VCaP (cell line): ENCODE measurements around the gene GPR132.

Experiments used
- H3K27ac ChIP-seq: fragments of 450-650 bp; 2 replicates; pipeline ENCODE4 v1.5.1; 2017
- TF ChIP-seq, protein P1 (sequence below): fragments of 450-650 bp; conservative IDR thresholded peaks from 2 replicates; pipeline ENCODE4 v1.5.1; 2017; ENCODE audit warnings: mild to moderate bottlenecking, moderate library complexity

Gene GPR132

GRCh38 chr14:105077649-105077995 is 12.4 kb upstream of the GPR132 start:
- no peak overlapping the region for H3K27ac ChIP-seq
- TF ChIP-seq, protein P1, sequence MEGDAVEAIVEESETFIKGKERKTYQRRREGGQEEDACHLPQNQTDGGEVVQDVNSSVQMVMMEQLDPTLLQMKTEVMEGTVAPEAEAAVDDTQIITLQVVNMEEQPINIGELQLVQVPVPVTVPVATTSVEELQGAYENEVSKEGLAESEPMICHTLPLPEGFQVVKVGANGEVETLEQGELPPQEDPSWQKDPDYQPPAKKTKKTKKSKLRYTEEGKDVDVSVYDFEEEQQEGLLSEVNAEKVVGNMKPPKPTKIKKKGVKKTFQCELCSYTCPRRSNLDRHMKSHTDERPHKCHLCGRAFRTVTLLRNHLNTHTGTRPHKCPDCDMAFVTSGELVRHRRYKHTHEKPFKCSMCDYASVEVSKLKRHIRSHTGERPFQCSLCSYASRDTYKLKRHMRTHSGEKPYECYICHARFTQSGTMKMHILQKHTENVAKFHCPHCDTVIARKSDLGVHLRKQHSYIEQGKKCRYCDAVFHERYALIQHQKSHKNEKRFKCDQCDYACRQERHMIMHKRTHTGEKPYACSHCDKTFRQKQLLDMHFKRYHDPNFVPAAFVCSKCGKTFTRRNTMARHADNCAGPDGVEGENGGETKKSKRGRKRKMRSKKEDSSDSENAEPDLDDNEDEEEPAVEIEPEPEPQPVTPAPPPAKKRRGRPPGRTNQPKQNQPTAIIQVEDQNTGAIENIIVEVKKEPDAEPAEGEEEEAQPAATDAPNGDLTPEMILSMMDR: no peak

DNA sequence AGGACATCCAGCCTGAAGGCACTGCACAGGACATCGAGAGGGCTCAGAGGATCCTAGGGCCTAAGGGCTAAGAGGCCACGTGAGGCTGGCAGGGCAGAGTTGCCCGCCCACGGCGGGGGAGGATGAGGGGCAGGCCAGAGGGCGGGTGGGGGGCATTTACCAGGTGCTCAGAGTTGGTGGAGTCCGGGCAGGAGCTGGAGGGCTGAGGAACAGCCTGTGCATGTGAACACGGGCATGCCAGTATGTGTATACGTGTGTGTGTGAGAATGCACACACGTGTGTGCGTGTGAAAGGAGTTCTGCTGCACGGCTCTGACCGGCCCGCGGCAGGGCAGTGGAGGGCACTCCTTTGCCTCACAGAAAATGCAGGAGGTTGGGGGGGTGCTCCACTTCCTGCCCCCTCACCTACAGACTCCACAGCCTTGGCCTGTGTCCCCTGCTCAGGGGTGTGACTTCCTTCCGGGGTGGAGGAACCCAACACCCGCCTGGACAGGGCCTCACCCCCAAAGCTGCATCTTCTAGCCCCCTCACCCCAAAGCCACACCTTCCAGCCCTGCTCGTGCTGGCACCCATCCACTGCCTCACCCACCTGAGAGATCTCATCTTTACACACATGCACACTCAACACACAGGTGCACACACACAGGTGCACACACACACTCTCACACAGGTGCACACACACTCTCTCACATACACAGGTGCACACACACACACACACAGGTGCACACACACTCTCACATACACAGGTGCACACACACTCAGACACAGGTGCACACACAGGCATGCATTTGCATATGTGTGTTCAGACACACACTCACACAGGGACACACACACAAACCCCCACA is 11.8 kb upstream of the GPR132 start:
- TF ChIP-seq, protein P1: no peak
- no peak overlapping the region for H3K27ac ChIP-seq

DNA sequence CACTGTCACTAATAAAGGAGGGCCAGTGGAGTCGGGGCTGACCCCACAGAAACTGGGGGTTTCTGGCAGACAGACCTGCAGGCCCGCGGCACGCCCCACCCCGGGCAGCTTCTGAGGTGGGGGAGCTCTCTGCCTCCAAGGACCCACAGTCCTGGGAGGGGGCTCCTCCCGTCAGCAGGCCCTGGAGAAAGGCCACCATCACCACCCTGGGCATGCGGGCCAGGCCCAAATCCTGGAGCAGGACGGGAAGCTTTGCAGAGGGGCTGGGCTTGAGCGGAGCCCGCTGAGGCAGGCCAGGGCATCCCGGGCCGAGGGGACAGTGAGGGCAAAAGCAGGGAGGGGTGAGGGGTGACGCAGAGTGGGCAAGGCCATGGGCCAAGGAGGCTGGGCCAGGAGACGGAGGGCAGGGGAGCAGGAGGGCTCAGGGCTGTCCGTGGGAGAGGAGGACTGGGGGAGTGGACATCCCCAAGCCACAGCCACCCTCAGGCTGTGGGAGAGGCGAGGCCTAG is 11.1 kb upstream of the GPR132 start:
- H3K27ac ChIP-seq: no peak overlapping the region
- TF ChIP-seq, protein P1: no peak

DNA sequence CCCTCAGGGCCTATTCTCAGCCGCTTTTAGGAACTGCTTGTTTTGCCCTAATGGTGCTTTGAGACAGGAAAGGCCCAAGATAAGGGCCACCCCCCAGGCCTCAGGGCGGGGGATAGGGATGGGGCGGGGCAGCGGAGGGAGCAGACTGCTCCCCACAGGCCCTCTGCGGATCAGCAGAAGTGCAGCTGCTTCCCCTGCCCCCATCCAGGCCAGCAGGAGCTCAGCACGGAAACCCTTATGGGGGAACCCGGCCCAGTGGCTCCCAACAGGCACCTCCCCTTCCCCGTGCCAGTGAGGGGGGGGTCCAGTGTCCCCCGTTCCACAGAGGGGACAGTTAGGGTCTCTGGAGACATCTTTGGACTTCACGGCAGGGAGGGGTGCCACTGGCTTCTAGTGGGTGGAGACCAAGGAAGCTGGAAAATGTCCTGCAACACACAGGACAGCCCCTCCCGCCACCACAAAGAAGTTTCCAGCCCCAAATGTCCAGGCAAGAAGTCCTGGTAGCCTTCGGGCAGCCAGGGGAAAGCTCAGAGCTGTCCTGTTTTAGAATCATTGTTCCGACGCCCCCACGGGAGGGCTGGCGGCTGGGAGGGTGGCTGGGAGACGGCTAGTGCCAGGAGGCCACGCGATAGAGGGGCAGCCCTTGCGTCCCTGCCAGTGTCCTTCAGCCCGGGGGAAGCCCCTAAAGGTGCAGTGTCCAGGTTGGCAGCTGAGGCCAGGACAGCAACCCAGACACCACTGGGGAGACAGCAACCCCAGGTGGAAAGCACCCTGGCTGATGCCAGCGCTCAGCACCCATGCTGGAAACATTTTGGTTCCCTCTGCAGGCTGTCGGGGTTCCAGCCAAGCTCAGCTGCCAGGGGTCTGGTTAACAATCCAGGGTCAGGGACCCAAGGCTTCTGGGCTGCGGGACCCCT is 10.4 kb upstream of the GPR132 start:
- H3K27ac ChIP-seq: no peak overlapping the region
- TF ChIP-seq, protein P1: no peak

DNA sequence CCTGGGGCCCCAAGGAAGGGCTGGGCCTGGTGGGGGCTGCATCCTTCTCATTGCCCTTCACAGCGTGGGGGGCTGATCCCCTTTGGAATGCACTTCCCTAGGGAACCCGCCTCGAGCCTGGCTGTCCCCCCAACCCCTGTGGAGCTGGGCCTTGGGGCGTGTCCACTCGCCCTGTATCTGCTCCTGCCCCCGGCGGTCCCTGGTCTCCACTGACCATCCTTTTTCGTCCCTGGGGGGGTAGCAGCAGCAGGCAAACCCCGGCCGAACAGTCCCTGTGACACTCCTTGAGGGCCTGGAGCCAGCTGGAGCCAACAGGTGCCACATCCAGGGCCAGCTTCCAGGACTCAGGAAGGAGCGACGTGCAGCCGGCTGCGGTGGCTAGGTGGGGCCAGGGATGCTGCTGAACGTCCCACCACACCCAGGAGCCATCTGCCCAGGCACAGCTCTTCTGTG is 9.4 kb upstream of the GPR132 start:
- no peak overlapping the region for H3K27ac ChIP-seq
- TF ChIP-seq, protein P1: no peak

GRCh38 chr14:105073720-105074600 is 8.7 kb upstream of the GPR132 start:
- no peak overlapping the region for H3K27ac ChIP-seq
- TF ChIP-seq, protein P1: no peak
